LoVo (cell line): ENCODE measurements around the gene MISP.
"Not testable (repeated sequence)": the region's sequence is repeated elsewhere in the genome, so short reads cannot be mapped to it uniquely, and the experiment has no call there.

ENCODE experiments used
- DNase-seq: peaks from one replicate; pipeline ENCODE4 v3.0.0-alpha.2; 2016; ENCODE audit warnings: low spot score

MISP gene

GRCh38 chr19:725461-726089 lies 25.3 kb upstream of the MISP start:
- no peak for DNase-seq

- no peak for DNase-seq
These were observed 23.6 kb upstream of the MISP start for GRCh38 chr19:726993-727956.

- DNase-seq = no peak
These were observed 22.9 kb upstream of the MISP start for GRCh38 chr19:728011-728410.

GRCh38 chr19:729564-729963 lies 21.3 kb upstream of the MISP start:
- DNase-seq = not testable (repeated sequence)

GRCh38 chr19:729965-730668 lies 20.8 kb upstream of the MISP start:
- DNase-seq = no peak

- DNase-seq = no peak
These were observed 19.9 kb upstream of the MISP start for GRCh38 chr19:731000-731399.

GRCh38 chr19:732148-733069 lies 18.5 kb upstream of the MISP start:
- DNase-seq = no peak

GRCh38 chr19:734716-735115 lies 16.2 kb upstream of the MISP start:
- DNase-seq = no peak

GRCh38 chr19:736125-736524 lies 14.8 kb upstream of the MISP start:
- no peak for DNase-seq

- peak; percentile 38 for DNase-seq
These were observed 13.3 kb upstream of the MISP start for GRCh38 chr19:737591-738093.

- peak; percentile 21 for DNase-seq
These were observed 12.3 kb upstream of the MISP start for GRCh38 chr19:738509-739128.

- DNase-seq = no peak
These were observed 10.8 kb upstream of the MISP start for GRCh38 chr19:739998-740715.

GRCh38 chr19:740816-741505 lies 10.0 kb upstream of the MISP start:
- not testable (repeated sequence) for DNase-seq

GRCh38 chr19:741506-742131 lies 9.3 kb upstream of the MISP start:
- DNase-seq = no peak

GRCh38 chr19:742540-743075 lies 8.3 kb upstream of the MISP start:
- no peak for DNase-seq

- no peak for DNase-seq
These were observed 7.7 kb upstream of the MISP start for GRCh38 chr19:743168-743687.

GRCh38 chr19:745138-745537 lies 5.8 kb upstream of the MISP start:
- not testable (repeated sequence) for DNase-seq

GRCh38 chr19:746208-746819 lies 4.6 kb upstream of the MISP start:
- no peak for DNase-seq
